Activated B cell treated with CpG ODN at 0.5 μM for 24 hours (primary cell): ENCODE results near the gene SEZ6L. TPM values are rescaled to one million over a fixed set of nuclear protein-coding genes. Genes with fewer than 3 reads are reported as not detected.

Experiments used
- ATAC-seq: fragments of 200-7000 bp; cut with Tn5 transposase; one replicate; pipeline ENCODE4 v1.10.0; 2021; ENCODE audit warnings: low read depth, mild to moderate bottlenecking, moderate library complexity
- CTCF ChIA-PET: fragments of 350-600 bp; sonication (Branson Sonifier 250); formaldehyde crosslinking; loops from one replicate; lab custom pipeline; 2021; ENCODE audit warnings: antibody characterized with exemption; lab: Charles Lee
- POLR2A ChIA-PET: fragments of 350-600 bp; sonication (Branson Sonifier 250); formaldehyde crosslinking; loops from one replicate; lab custom pipeline; 2021; ENCODE audit warnings: antibody characterized with exemption; lab: Charles Lee
- DNase-seq: peaks from one replicate; pipeline ENCODE4 v3.0.0; 2022
- H3K27ac Mint-ChIP-seq: one replicate; pipeline ENCODE4 v1.8.0; 2020; ENCODE audit warnings: mixed read lengths
- H3K27me3 Mint-ChIP-seq: one replicate; pipeline ENCODE4 v1.8.0; 2021; ENCODE audit warnings: mixed read lengths
- H3K36me3 Mint-ChIP-seq: one replicate; pipeline ENCODE4 v1.8.0; 2021; ENCODE audit warnings: low read depth, mixed read lengths
- H3K4me1 Mint-ChIP-seq: one replicate; pipeline ENCODE4 v1.8.0; 2021; ENCODE audit warnings: mixed read lengths
- H3K4me3 Mint-ChIP-seq: one replicate; pipeline ENCODE4 v1.8.0; 2020; ENCODE audit warnings: mild to moderate bottlenecking, mixed read lengths
- H3K9me3 Mint-ChIP-seq: one replicate; pipeline ENCODE4 v1.8.0; 2020; ENCODE audit warnings: mixed read lengths
- intact Hi-C: fragments of 100-400 bp; cut with micrococcal nuclease; formaldehyde crosslinking; loops from one replicate; pipeline ENCODE4 v1.15.1; 2024
- total RNA-seq: library from RNA; stranded (reverse); gene quantifications from 2 replicates; pipeline ENCODE4 v1.2.3, GENCODE V29; 2022
- TF ChIP-seq, protein P1 (sequence below): fragments of 200-600 bp; IDR thresholded peaks from one replicate; pipeline ENCODE4 v1.8.0; 2022; ENCODE audit warnings: antibody characterized with exemption, mild to moderate bottlenecking

The SEZ6L gene
- total RNA-seq, 1 donor from 2014 or later: not detected

GRCh38 chr22:26357813-26358212, 188.6 kb downstream of the SEZ6L start:
- DNase-seq (no peak), ATAC-seq (no peak)
- CTCF ChIA-PET: interaction anchor here (1.6 to 1.9 kb wide), 2 partner anchors 10 to 12 kb away, joined by 5 to 7 read pairs; no protein-coding TSS in a partner anchor
- no peaks in the 10 kb centered on the region for H3K36me3 Mint-ChIP-seq
- H3K27ac Mint-ChIP-seq: no peak overlapping the region
- no peaks in the 10 kb centered on the region for H3K9me3 Mint-ChIP-seq
- POLR2A ChIA-PET: no interaction called here
- TF ChIP-seq, protein P1, sequence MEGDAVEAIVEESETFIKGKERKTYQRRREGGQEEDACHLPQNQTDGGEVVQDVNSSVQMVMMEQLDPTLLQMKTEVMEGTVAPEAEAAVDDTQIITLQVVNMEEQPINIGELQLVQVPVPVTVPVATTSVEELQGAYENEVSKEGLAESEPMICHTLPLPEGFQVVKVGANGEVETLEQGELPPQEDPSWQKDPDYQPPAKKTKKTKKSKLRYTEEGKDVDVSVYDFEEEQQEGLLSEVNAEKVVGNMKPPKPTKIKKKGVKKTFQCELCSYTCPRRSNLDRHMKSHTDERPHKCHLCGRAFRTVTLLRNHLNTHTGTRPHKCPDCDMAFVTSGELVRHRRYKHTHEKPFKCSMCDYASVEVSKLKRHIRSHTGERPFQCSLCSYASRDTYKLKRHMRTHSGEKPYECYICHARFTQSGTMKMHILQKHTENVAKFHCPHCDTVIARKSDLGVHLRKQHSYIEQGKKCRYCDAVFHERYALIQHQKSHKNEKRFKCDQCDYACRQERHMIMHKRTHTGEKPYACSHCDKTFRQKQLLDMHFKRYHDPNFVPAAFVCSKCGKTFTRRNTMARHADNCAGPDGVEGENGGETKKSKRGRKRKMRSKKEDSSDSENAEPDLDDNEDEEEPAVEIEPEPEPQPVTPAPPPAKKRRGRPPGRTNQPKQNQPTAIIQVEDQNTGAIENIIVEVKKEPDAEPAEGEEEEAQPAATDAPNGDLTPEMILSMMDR: no peak
- H3K27me3 Mint-ChIP-seq: peaks cover 39% of the 10 kb centered on the region
- H3K4me3 Mint-ChIP-seq: no peak overlapping the region
- H3K4me1 Mint-ChIP-seq: peaks cover 7% of the 10 kb centered on the region
- intact Hi-C loops: no loop called here

DNA sequence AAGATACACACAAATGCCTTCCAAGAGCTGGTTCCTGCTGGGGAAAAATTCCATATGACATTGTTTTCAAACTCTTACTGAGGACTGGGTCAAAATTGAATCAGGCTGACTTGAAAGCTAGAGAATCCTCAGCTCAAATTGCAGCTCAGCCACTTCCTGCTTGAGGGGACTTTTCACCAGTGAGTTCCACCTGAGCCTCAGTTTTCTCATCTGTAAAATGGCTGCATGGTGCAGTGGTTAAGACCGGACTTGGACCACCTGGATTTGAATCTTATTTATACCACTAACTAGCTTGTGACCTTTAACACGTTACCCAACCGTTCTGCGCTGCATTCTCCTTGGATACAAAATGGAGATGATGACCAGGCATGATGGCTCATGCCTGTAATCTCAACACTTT, 189.9 kb downstream of the SEZ6L start:
- DNase-seq: no peak
- ChIA-PET CTCF (interaction anchor here (0.9 to 1.9 kb wide), 3 partner anchors 8 to 64 kb away, joined by 4 to 7 read pairs (median 5); no protein-coding TSS in a partner anchor), POLR2A (no interaction called here)
- Mint-ChIP-seq H3K27me3 (peaks cover 28% of the 10 kb centered on the region), H3K4me3 (no peak overlapping the region), H3K27ac (no peak overlapping the region), H3K4me1 (peaks cover 7% of the 10 kb centered on the region), H3K36me3 (no peaks in the 10 kb centered on the region), H3K9me3 (no peaks in the 10 kb centered on the region)
- TF ChIP-seq, protein P1: no peak
- no peak for ATAC-seq
- intact Hi-C loops: no loop called here

- ATAC-seq: peak; percentile 70
Observed at GRCh38 chr22:26360169-26360885, 191.1 kb downstream of the SEZ6L start.

GRCh38 chr22:26362471-26362870, 193.2 kb downstream of the SEZ6L start:
- DNase-seq (no peak), ATAC-seq (no peak)
- Mint-ChIP-seq H3K36me3 (no peaks in the 10 kb centered on the region), H3K27me3 (peaks cover 17% of the 10 kb centered on the region), H3K27ac (no peak overlapping the region), H3K4me1 (peaks cover 7% of the 10 kb centered on the region), H3K4me3 (no peak overlapping the region), H3K9me3 (no peaks in the 10 kb centered on the region)
- TF ChIP-seq, protein P1: no peak
- CTCF ChIA-PET: interaction anchor here (0.8 to 0.9 kb wide), 2 partner anchors 56 to 99 kb away, joined by 3 to 4 read pairs; no protein-coding TSS in a partner anchor
- POLR2A ChIA-PET: no interaction called here
- intact Hi-C loops: loop anchor here (10.0 kb wide), 1 partner anchor 918 kb away; no protein-coding TSS in a partner anchor

More at GRCh38 chr22:26360169-26360885, 191.1 kb downstream of the SEZ6L start:
- Mint-ChIP-seq H3K27me3 (peaks cover 19% of the 10 kb centered on the region), H3K4me1 (peaks cover 7% of the 10 kb centered on the region), H3K4me3 (no peak overlapping the region), H3K9me3 (no peaks in the 10 kb centered on the region), H3K27ac (no peak overlapping the region), H3K36me3 (no peaks in the 10 kb centered on the region)
- intact Hi-C loops: loop anchor here (1.0 to 10.0 kb wide), 3 partner anchors 586 to 916 kb away; no protein-coding TSS in a partner anchor
- CTCF ChIA-PET: interaction anchor here (0.6 to 1.2 kb wide), 6 partner anchors 16 to 898 kb away, joined by 3 to 4 read pairs (median 3); no protein-coding TSS in a partner anchor
- POLR2A ChIA-PET: no interaction called here
- peak; percentile 40 for DNase-seq
- TF ChIP-seq, protein P1: peak; percentile 96
